SU-DHL-6 (cell line): ENCODE data around the gene ZFAND3.

ENCODE experiments used
- H2AFZ ChIP-seq: fragments of 200-600 bp; sonication (generic); 2 replicates; pipeline ENCODE4 v1.6.1; 2014; ENCODE audit warnings: low read depth, mild to moderate bottlenecking, moderate library complexity, mixed read lengths, antibody characterized with exemption, low read length; ENCODE audit not compliant: severe bottlenecking
- H3F3A ChIP-seq: fragments of 200-600 bp; shearing (Covaris generic); 2 replicates; pipeline ENCODE4 v1.6.0; 2016; ENCODE audit warnings: antibody characterized with exemption, mild to moderate bottlenecking; ENCODE audit not compliant: insufficient read depth
- H3K27ac ChIP-seq: fragments of 200-600 bp; sonication (generic); 2 replicates; pipeline ENCODE4 v1.5.1; 2016; ENCODE audit warnings: low read depth, mild to moderate bottlenecking, low read length, moderate library complexity, mixed read lengths
- H3K27me3 ChIP-seq: fragments of 200-600 bp; sonication (generic), shearing (Covaris generic); 2 replicates; pipeline ENCODE4 v1.6.0; 2014; ENCODE audit warnings: mild to moderate bottlenecking, low read length
- H3K36me3 ChIP-seq: fragments of 200-600 bp; sonication (generic); 2 replicates; pipeline ENCODE4 v1.6.1; 2014; ENCODE audit warnings: mild to moderate bottlenecking, low read length, mixed read lengths
- H3K4me2 ChIP-seq: fragments of 300-600, 200-600 bp; shearing (Covaris generic), sonication (generic); 2 replicates; pipeline ENCODE4 v1.6.0; 2014; ENCODE audit warnings: low read length, low read depth, mild to moderate bottlenecking; ENCODE audit not compliant: poor library complexity, severe bottlenecking
- H3K4me3 ChIP-seq: fragments of 200-600 bp; sonication (generic); 2 replicates; pipeline ENCODE4 v1.5.1; 2014; ENCODE audit warnings: antibody characterized with exemption, low read length, mild to moderate bottlenecking, mixed read lengths; ENCODE audit not compliant: insufficient read depth, poor library complexity, severe bottlenecking
- H3K79me2 ChIP-seq: fragments of 200-600 bp; sonication (generic); 2 replicates; pipeline ENCODE4 v1.6.1; 2014; ENCODE audit warnings: mild to moderate bottlenecking, low read length, moderate library complexity; ENCODE audit not compliant: insufficient read depth
- H3K9ac ChIP-seq: fragments of 200-600 bp; sonication (generic); 2 replicates; pipeline ENCODE4 v1.7.0; 2014; ENCODE audit warnings: mild to moderate bottlenecking, low read length
- H3K9me2 ChIP-seq: fragments of 200-600 bp; sonication (generic); replicated peaks from 2 replicates; pipeline ENCODE4 v1.6.1; 2014; ENCODE audit warnings: low read length; ENCODE audit not compliant: insufficient read depth
- H3K9me3 ChIP-seq: fragments of 200-600 bp; sonication (generic); 2 replicates; pipeline ENCODE4 v1.6.1; 2014; ENCODE audit warnings: low read length, mixed read lengths; ENCODE audit not compliant: insufficient read depth
- H4K20me1 ChIP-seq: fragments of 200-600 bp; sonication (generic); 2 replicates; pipeline ENCODE4 v1.6.1; 2014; ENCODE audit warnings: low read depth, mild to moderate bottlenecking, antibody characterized with exemption, low read length, moderate library complexity, mixed read lengths
- EZH2phosphoT487 ChIP-seq: fragments of 200-600 bp; sonication (generic), shearing (Covaris generic); conservative IDR thresholded peaks from 2 replicates; pipeline ENCODE4 v1.6.1; 2018; ENCODE audit warnings: mild to moderate bottlenecking, antibody characterized with exemption, low read length, moderate library complexity, mixed read lengths
- TF ChIP-seq, protein P1 (sequence below): fragments of 200-600 bp; sonication (generic); IDR thresholded peaks from one replicate; pipeline ENCODE4 v1.5.1; 2017; ENCODE audit warnings: antibody characterized with exemption, mild to moderate bottlenecking, low read length, moderate library complexity; ENCODE audit not compliant: insufficient read depth, poor library complexity, severe bottlenecking

The ZFAND3 gene

DNA sequence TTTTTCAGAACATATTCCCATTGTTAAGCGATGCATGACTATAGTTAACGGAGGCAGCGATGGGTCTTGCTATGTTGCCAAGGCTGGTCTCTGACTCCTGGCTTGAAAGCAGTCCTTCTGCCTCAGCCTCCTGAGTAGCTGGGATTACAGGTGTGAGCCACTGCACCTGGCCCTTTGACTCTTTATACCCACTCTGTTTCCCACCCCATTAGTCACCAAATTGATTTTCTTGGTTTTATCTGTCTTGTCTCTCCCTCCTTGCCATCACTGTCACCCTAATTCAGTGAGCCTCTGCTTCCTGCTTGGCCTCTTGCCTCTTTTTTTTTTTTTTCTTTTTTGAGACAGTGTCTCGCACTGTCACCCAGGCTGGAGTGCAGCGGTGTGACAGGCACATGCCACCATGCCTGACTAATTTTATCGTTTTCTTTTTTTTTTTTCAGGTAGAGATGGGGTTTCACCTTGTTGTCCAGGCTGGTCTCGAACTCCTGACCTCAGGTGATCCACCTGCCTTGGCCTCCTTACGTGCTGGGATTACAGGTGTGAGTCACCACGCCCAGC, 31.3 kb downstream of the ZFAND3 start:
- Histone ChIP-seq H3K79me2 (peaks cover 73% of the 10 kb centered on the region), H3K9ac (no peak overlapping the region), H3K4me2 (no peak overlapping the region), H3K9me3 (no peaks in the 10 kb centered on the region), H3K27ac (no peak overlapping the region), H3K9me2 (no peaks in the 10 kb centered on the region), H3K4me3 (no peak overlapping the region), H3K27me3 (no peaks in the 10 kb centered on the region), H4K20me1 (peaks cover 35% of the 10 kb centered on the region), H2AFZ (no peak overlapping the region), H3K36me3 (no peaks in the 10 kb centered on the region), H3F3A (no peaks in the 10 kb centered on the region)
- TF ChIP-seq, protein P1, sequence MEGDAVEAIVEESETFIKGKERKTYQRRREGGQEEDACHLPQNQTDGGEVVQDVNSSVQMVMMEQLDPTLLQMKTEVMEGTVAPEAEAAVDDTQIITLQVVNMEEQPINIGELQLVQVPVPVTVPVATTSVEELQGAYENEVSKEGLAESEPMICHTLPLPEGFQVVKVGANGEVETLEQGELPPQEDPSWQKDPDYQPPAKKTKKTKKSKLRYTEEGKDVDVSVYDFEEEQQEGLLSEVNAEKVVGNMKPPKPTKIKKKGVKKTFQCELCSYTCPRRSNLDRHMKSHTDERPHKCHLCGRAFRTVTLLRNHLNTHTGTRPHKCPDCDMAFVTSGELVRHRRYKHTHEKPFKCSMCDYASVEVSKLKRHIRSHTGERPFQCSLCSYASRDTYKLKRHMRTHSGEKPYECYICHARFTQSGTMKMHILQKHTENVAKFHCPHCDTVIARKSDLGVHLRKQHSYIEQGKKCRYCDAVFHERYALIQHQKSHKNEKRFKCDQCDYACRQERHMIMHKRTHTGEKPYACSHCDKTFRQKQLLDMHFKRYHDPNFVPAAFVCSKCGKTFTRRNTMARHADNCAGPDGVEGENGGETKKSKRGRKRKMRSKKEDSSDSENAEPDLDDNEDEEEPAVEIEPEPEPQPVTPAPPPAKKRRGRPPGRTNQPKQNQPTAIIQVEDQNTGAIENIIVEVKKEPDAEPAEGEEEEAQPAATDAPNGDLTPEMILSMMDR, result no peak
- TF ChIP-seq EZH2phosphoT487, result no peak

DNA sequence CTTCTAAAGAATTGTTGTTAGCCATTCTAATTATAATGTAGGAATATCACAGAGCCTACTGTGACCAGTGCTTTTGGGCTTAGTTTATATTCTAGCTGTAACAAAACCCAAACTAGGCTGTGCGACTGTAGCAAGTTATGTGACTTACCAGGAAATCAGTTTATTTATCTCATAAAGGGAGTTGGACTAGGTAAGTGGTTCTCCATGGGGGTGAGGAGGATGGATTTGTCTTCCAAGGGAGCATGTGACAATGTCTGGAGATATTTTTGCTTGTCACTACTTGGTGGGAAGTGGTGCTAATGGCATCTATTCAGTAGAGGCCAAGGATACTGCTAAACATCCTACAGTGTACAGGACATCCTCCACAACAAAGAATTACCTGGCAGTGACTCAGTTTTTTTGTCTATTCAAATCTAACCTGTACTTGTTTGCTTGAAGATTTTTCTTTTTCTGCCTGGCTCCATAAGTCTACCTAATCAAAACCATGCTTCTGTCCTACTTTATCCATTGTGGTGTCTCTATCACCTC, 32.5 kb downstream of the ZFAND3 start:
- no peaks in the 10 kb centered on the region for H3K9me2 ChIP-seq
- no peak overlapping the region for H3K27ac ChIP-seq
- no peak overlapping the region for H3K4me2 ChIP-seq
- H2AFZ ChIP-seq, result no peak overlapping the region
- TF ChIP-seq, protein P1, result no peak
- TF ChIP-seq EZH2phosphoT487, result no peak
- no peaks in the 10 kb centered on the region for H3K9me3 ChIP-seq
- H3F3A ChIP-seq, result no peaks in the 10 kb centered on the region
- no peaks in the 10 kb centered on the region for H3K27me3 ChIP-seq
- H3K4me3 ChIP-seq, result no peak overlapping the region
- peaks cover 32% of the 10 kb centered on the region for H4K20me1 ChIP-seq
- H3K36me3 ChIP-seq, result no peaks in the 10 kb centered on the region
- H3K79me2 ChIP-seq, result peaks cover 75% of the 10 kb centered on the region
- no peak overlapping the region for H3K9ac ChIP-seq

GRCh38 chr6:37856285-37856684, 36.8 kb downstream of the ZFAND3 start:
- Histone ChIP-seq H3K36me3 (no peaks in the 10 kb centered on the region), H3K9me3 (no peaks in the 10 kb centered on the region), H3K9me2 (no peaks in the 10 kb centered on the region), H3K4me3 (no peak overlapping the region), H3K79me2 (peaks cover 69% of the 10 kb centered on the region), H3K9ac (no peak overlapping the region), H2AFZ (no peak overlapping the region), H3K27ac (no peak overlapping the region), H3F3A (no peaks in the 10 kb centered on the region), H3K27me3 (no peaks in the 10 kb centered on the region), H4K20me1 (peaks cover 36% of the 10 kb centered on the region), H3K4me2 (no peak overlapping the region)
- TF ChIP-seq EZH2phosphoT487, result no peak
- TF ChIP-seq, protein P1, result no peak
